ENCODE measurements around the gene LEP. TPM values are rescaled to one million over a fixed set of nuclear protein-coding genes. Genes with fewer than 3 reads are reported as not detected.
A peak's percentile ranks its signal among the peaks of the same experiment; 100 is the strongest.

The LEP gene
- total RNA-seq, 1 experiment from 2014 or later, result not detected

DNA sequence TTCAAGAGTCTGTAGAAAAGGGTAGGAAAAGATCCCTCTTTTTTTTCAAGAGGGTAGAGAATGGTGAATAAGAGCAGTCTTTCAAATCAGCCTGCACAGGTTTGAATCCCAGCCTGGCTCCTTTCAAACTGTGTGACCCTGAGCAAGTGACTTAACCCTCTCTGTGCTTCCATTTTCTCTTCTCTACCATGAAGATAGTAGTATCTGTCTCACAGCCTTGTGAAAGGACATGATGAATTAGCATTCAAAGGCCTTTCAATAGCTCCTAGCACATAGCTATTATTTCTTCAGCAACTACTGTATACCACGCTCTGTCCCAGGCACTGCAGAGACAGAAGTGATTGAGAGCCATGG, 25.4 kb downstream of the LEP start:
- DNase-seq (ENCODE audit: low read depth, low spot score), result no peak
- Histone ChIP-seq H3K4me1 (ENCODE audit: control insufficient read depth, insufficient read depth, low read length) (no peaks in the 10 kb centered on the region), H3K36me3 (ENCODE audit: control insufficient read depth, insufficient read depth, low read length) (no peaks in the 10 kb centered on the region), H3K27ac (ENCODE audit: low read length) (no peak overlapping the region), H3K9me3 (ENCODE audit: control insufficient read depth, insufficient read depth, low read depth, low read length) (no peaks in the 10 kb centered on the region), H3K27me3 (ENCODE audit: control insufficient read depth, insufficient read depth, low read length) (0 out of 2 replicates have a peak, but pooled peaks cover 3% of the 10 kb centered on the region), H3K4me3 (ENCODE audit: low read depth in 2 of 2, low read length in 2 of 2) (peak overlapping the region in 1 of 2 experiments; percentile 42; a peak in 2 of 4 replicates)
- no peak for ATAC-seq
- ChIA-PET POLR2A (no interaction called here), CTCF (no interaction called here)
- TF ChIP-seq POLR2AphosphoS5 (IDR thresholded peaks at IDR 0.05; ENCODE audit: low read depth, low read length) (no peak), TCF7L2 (IDR thresholded peaks at IDR 0.05; ENCODE audit: low read depth, low read length) (no peak), SIN3A (IDR thresholded peaks at IDR 0.05; ENCODE audit: borderline replicate concordance, insufficient read depth, low read depth, low read length) (no peak)
- TF ChIP-seq, protein P1, sequence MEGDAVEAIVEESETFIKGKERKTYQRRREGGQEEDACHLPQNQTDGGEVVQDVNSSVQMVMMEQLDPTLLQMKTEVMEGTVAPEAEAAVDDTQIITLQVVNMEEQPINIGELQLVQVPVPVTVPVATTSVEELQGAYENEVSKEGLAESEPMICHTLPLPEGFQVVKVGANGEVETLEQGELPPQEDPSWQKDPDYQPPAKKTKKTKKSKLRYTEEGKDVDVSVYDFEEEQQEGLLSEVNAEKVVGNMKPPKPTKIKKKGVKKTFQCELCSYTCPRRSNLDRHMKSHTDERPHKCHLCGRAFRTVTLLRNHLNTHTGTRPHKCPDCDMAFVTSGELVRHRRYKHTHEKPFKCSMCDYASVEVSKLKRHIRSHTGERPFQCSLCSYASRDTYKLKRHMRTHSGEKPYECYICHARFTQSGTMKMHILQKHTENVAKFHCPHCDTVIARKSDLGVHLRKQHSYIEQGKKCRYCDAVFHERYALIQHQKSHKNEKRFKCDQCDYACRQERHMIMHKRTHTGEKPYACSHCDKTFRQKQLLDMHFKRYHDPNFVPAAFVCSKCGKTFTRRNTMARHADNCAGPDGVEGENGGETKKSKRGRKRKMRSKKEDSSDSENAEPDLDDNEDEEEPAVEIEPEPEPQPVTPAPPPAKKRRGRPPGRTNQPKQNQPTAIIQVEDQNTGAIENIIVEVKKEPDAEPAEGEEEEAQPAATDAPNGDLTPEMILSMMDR (IDR thresholded peaks at IDR 0.05), result no peak
- TF ChIP-seq, protein P2, sequence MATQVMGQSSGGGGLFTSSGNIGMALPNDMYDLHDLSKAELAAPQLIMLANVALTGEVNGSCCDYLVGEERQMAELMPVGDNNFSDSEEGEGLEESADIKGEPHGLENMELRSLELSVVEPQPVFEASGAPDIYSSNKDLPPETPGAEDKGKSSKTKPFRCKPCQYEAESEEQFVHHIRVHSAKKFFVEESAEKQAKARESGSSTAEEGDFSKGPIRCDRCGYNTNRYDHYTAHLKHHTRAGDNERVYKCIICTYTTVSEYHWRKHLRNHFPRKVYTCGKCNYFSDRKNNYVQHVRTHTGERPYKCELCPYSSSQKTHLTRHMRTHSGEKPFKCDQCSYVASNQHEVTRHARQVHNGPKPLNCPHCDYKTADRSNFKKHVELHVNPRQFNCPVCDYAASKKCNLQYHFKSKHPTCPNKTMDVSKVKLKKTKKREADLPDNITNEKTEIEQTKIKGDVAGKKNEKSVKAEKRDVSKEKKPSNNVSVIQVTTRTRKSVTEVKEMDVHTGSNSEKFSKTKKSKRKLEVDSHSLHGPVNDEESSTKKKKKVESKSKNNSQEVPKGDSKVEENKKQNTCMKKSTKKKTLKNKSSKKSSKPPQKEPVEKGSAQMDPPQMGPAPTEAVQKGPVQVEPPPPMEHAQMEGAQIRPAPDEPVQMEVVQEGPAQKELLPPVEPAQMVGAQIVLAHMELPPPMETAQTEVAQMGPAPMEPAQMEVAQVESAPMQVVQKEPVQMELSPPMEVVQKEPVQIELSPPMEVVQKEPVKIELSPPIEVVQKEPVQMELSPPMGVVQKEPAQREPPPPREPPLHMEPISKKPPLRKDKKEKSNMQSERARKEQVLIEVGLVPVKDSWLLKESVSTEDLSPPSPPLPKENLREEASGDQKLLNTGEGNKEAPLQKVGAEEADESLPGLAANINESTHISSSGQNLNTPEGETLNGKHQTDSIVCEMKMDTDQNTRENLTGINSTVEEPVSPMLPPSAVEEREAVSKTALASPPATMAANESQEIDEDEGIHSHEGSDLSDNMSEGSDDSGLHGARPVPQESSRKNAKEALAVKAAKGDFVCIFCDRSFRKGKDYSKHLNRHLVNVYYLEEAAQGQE (IDR thresholded peaks at IDR 0.05; ENCODE audit: insufficient read depth in 1 of 2, low read depth in 2 of 2, low read length in 1 of 2), result no peak
- in situ Hi-C loops (cut with HindIII; ENCODE audit: low pct_unique_long_range_greater_than_20kb, low sequenced_read_pairs), result no loop called here
- intact Hi-C loops (cut with micrococcal nuclease; ENCODE audit: unreplicated experiment), result no loop called here
- no TSS peak for BruUV-seq (replicated peaks)

DNA sequence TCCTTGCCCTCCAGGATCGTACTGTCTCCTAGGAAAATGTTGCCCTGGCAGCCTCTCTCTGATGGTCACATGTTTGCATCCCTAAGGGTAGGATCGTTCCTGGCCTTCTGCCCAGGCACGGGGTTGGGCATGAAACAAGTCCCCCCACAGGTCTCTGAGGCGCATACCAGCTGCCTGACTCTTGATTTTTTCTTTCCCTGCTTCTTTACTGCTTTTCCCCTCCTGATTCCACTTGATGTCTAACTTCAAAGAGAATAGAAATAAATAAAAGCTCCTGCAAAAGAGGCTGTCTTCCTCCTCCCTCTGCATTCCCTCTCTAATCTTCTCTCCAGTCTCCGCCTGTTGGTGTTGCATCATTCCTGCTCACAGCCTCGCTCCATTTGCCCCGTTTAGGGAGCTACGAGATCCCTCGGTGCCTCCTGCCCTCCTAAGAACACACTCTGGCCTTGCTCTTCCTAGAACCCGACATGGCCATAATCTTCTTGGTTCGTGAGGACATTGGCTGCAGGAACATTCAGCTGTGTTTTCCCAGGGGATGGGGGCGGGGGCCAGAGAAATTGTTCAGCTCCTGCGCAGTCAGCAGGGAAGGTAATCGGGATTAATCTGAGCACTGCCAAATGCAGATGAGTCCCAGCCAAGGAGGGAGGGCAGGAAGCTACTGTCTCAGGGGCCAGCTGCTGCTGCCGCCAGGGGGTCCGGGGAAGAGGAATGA, 26.0 kb downstream of the LEP start:
- ChIA-PET CTCF (no interaction called here), POLR2A (no interaction called here)
- Histone ChIP-seq H3K4me3 (ENCODE audit: low read depth in 2 of 2, low read length in 2 of 2) (peak overlapping the region in 1 of 2 experiments; percentile 42; a peak in 3 of 4 replicates), H3K9me3 (ENCODE audit: control insufficient read depth, insufficient read depth, low read depth, low read length) (no peaks in the 10 kb centered on the region), H3K27me3 (ENCODE audit: control insufficient read depth, insufficient read depth, low read length) (0 out of 2 replicates have a peak, but pooled peaks cover 3% of the 10 kb centered on the region), H3K36me3 (ENCODE audit: control insufficient read depth, insufficient read depth, low read length) (no peaks in the 10 kb centered on the region), H3K4me1 (ENCODE audit: control insufficient read depth, insufficient read depth, low read length) (no peaks in the 10 kb centered on the region), H3K27ac (ENCODE audit: low read length) (peak overlapping the region; percentile 55; the same call in 1 of the 2 replicates)
- BruUV-seq (replicated peaks), result no TSS peak
- in situ Hi-C loops (cut with HindIII; ENCODE audit: low pct_unique_long_range_greater_than_20kb, low sequenced_read_pairs) (no loop called here), intact Hi-C loops (cut with micrococcal nuclease; ENCODE audit: unreplicated experiment) (no loop called here)
- TF ChIP-seq, protein P2 (IDR thresholded peaks at IDR 0.05; ENCODE audit: insufficient read depth in 1 of 2, low read depth in 2 of 2, low read length in 1 of 2), result no peak
- TF ChIP-seq SIN3A (IDR thresholded peaks at IDR 0.05; ENCODE audit: borderline replicate concordance, insufficient read depth, low read depth, low read length) (no peak), TCF7L2 (IDR thresholded peaks at IDR 0.05; ENCODE audit: low read depth, low read length) (no peak), POLR2AphosphoS5 (IDR thresholded peaks at IDR 0.05; ENCODE audit: low read depth, low read length) (no peak)
- TF ChIP-seq, protein P1 (IDR thresholded peaks at IDR 0.05), result no peak
- DNase-seq (ENCODE audit: low read depth, low spot score), result no peak
- no peak for ATAC-seq

All from Panc1 (cell line).